Testis (tissue), 3 donors: ENCODE measurements around the gene OLA1. TPM values are rescaled to one million over a fixed set of nuclear protein-coding genes. Genes with fewer than 3 reads are reported as not detected.

Source experiments
- DNase-seq: peaks from one replicate; pipeline ENCODE4 v3.0.0-alpha.2; 2019
- H3K27ac ChIP-seq, 2 donors: fragments of 200-600 bp; sonication (generic); one replicate each; pipeline ENCODE4 v1.5.1; 2019
- H3K27me3 ChIP-seq: fragments of 200-600 bp; sonication (generic); one replicate; pipeline ENCODE4 v1.5.1; 2019
- H3K36me3 ChIP-seq: fragments of 200-600 bp; sonication (generic); one replicate; pipeline ENCODE4 v1.5.1; 2017; ENCODE audit warnings: low read depth; ENCODE audit errors: missing control alignments
- H3K4me1 ChIP-seq: fragments of 200-600 bp; sonication (generic); one replicate; pipeline ENCODE4 v1.5.1; 2019
- H3K4me3 ChIP-seq, 2 donors: fragments of 200-600 bp; sonication (generic); one replicate each; pipeline ENCODE4 v1.5.1; 2017 to 2019
- H3K9me3 ChIP-seq: fragments of 200-600 bp; sonication (generic); one replicate; pipeline ENCODE4 v1.5.1; 2017
- POLR2A ChIP-seq: fragments of 450-650 bp; IDR thresholded peaks from one replicate; pipeline ENCODE4 v1.6.1; 2017; ENCODE audit warnings: antibody characterized with exemption, mild to moderate bottlenecking, moderate library complexity
- WGBS, 2 donors: methylation state at CpG; one replicate each; pipeline ENCODE4 v1.1.5; 2018; 5-methylcytosine and 5-hydroxymethylcytosine counted together
- intact Hi-C: fragments of 100-400 bp; cut with DNase I; formaldehyde crosslinking; loops from one replicate; pipeline ENCODE4 v1.15.1; 2023; ENCODE audit warnings: low total_unique reads
- polyA plus RNA-seq: library from polyadenylated mRNA; stranded (reverse); fragments of 350-450 nt; fragmentation: Illumina TruSeq; extraction: RNeasy Lipid Tissue Mini Kit (QIAGEN cat#74804); gene quantifications from one replicate; pipeline ENCODE4 v1.2.3, GENCODE V29; 2014; ENCODE audit warnings: low read depth, low replicate concordance; ENCODE audit not compliant: insufficient read depth
- total RNA-seq, 2 donors: library from RNA; depleted of rRNA; stranded (reverse); fragments of >200 nt; gene quantifications; one replicate each; pipeline ENCODE4 v1.2.3, GENCODE V29; 2016
- TF ChIP-seq, protein P1 (sequence below), 3 experiments: fragments of 450-650 bp in 2 of 3; fragments of 200-600 bp in 1 of 3; sonication (generic) in 1 of 3; IDR thresholded peaks; one replicate each; pipeline ENCODE4 v1.5.1; 2016 to 2019; ENCODE audit warnings: antibody characterized with exemption in 3 of 3, mild to moderate bottlenecking in 2 of 3, moderate library complexity in 1 of 3

The OLA1 gene
- total and polyA plus RNA-seq, 3 donors from 2014 or later = 58.0 to 118 (median 63.6) TPM

DNA sequence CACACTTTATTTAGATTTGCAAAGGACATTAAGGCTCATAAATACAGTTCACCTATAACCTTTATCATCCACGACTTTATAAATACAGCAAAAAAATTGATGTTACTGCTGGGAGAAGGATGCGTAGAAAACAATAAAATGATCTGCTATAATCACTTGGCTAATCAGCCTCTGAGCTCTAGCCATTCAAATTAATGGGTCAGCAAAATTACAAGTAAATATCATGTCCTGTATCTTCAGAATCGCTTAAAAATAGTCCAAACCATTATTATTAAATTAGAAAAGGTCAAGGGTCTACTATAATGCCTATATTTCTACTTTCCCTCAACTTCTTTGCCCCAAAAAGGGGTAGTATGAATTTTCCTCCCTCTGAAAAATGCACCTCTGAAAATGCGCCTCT, 40.3 kb downstream of the OLA1 start:
- no peak overlapping the region for H3K27ac ChIP-seq
- H3K4me1 ChIP-seq = no peaks in the 10 kb centered on the region
- TF ChIP-seq, protein P1, sequence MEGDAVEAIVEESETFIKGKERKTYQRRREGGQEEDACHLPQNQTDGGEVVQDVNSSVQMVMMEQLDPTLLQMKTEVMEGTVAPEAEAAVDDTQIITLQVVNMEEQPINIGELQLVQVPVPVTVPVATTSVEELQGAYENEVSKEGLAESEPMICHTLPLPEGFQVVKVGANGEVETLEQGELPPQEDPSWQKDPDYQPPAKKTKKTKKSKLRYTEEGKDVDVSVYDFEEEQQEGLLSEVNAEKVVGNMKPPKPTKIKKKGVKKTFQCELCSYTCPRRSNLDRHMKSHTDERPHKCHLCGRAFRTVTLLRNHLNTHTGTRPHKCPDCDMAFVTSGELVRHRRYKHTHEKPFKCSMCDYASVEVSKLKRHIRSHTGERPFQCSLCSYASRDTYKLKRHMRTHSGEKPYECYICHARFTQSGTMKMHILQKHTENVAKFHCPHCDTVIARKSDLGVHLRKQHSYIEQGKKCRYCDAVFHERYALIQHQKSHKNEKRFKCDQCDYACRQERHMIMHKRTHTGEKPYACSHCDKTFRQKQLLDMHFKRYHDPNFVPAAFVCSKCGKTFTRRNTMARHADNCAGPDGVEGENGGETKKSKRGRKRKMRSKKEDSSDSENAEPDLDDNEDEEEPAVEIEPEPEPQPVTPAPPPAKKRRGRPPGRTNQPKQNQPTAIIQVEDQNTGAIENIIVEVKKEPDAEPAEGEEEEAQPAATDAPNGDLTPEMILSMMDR (IDR thresholded peaks at IDR 0.05) = no peak
- TF ChIP-seq POLR2A = no peak
- intact Hi-C loops = no loop called here
- WGBS, 2 donors = 62 to 94% methylated on average over 4 of the region's 4 CpGs
- H3K4me3 ChIP-seq = no peak overlapping the region
- H3K9me3 ChIP-seq = no peaks in the 10 kb centered on the region
- H3K36me3 ChIP-seq = no peaks in the 10 kb centered on the region
- no peaks in the 10 kb centered on the region for H3K27me3 ChIP-seq
- no peak for DNase-seq

DNA sequence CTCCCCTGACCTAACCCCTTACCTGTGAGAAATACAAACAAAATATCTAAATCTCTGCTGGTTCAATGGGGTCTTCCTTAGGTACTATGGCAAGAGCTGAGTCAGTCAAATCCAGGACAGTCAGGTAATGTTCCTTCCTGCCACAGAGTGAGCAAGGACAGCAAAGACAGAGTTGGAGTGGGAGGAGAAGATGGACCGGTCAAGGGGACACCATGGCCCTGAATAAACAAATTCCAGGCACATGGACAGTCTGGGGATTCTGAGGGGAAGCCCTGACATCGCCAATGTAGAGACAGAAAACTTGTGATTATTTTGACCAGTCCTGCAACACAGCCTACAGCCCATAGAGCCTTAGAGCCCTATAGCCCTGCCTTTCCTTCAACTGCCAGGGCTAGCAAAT, 42.8 kb downstream of the OLA1 start:
- no peaks in the 10 kb centered on the region for H3K4me1 ChIP-seq
- DNase-seq = no peak
- no peak overlapping the region for H3K27ac ChIP-seq
- intact Hi-C loops = no loop called here
- WGBS, 2 donors = 74 to 82% methylated on average over 2 of the region's 2 CpGs
- H3K27me3 ChIP-seq = no peaks in the 10 kb centered on the region
- H3K9me3 ChIP-seq = no peaks in the 10 kb centered on the region
- H3K4me3 ChIP-seq = no peak overlapping the region
- no peaks in the 10 kb centered on the region for H3K36me3 ChIP-seq
- no peak for TF ChIP-seq POLR2A
- TF ChIP-seq, protein P1 (IDR thresholded peaks at IDR 0.05) = no peak

DNA sequence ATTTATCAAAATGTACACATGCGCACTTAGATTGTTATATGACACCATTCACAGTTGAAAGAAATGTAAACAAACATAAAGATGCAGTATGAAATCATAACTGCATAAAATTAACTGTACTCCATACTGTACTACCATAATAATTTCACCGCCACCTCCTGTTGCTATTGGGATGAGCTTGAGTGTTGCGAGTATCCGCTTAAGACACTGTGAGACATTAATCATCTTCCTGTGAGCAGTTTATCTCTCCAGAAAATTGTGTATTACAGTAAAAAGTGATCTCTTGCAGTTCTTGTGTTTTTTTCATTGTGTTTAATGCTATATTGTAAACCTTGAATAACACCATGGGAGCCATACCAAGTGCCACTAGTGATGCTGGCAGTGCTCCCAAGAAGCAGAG, 46.1 kb downstream of the OLA1 start:
- DNase-seq = no peak
- Histone ChIP-seq H3K27me3 (no peaks in the 10 kb centered on the region), H3K9me3 (no peaks in the 10 kb centered on the region), H3K4me3 (no peak overlapping the region), H3K4me1 (no peaks in the 10 kb centered on the region), H3K27ac (no peak overlapping the region), H3K36me3 (no peaks in the 10 kb centered on the region)
- WGBS, 2 donors = 94 to 99% methylated on average over 4 of the region's 4 CpGs
- intact Hi-C loops = no loop called here
- TF ChIP-seq, protein P1 (IDR thresholded peaks at IDR 0.05) = no peak
- TF ChIP-seq POLR2A = no peak

DNA sequence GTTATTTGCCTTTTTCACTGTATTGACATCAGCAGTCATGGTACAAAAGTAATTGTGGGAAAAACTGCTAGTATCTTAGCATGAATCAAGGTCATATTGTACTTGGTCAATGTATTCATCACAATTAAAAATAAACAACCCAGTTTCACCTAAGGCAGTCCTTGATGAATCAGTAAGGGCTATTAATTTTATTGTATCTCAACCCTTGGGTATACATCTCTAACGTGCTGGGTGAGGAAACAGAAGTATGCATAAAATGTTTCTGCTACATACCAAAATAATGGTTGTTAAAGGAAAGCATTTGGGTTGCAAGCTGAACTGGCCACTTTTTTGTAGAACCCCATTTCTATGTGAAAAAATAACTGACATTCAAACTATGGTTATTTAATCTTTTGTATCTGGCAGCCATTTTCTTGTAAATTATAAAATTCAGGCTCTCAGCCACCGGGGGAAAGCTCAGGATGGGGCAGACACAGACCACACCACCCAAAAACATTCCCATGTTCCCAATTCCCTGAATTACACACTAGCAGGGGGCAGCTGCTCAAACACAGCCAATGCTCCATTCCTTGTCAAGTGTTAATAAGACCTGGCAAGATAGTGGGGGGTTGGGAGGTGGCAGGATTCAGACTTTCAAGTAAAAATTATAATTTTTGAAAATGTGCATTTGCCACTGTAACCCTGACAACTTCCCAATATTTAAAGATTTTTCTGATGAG, 49.3 kb downstream of the OLA1 start:
- intact Hi-C loops = no loop called here
- TF ChIP-seq, protein P1 (IDR thresholded peaks at IDR 0.05) = no peak
- no peak for TF ChIP-seq POLR2A
- no peaks in the 10 kb centered on the region for H3K4me1 ChIP-seq
- H3K36me3 ChIP-seq = no peaks in the 10 kb centered on the region
- no peak overlapping the region for H3K4me3 ChIP-seq
- no peaks in the 10 kb centered on the region for H3K27me3 ChIP-seq
- no peak for DNase-seq
- H3K27ac ChIP-seq = no peak overlapping the region
- no peaks in the 10 kb centered on the region for H3K9me3 ChIP-seq
- WGBS, 2 donors = 87% methylated on average over 2 of the region's 2 CpGs

DNA sequence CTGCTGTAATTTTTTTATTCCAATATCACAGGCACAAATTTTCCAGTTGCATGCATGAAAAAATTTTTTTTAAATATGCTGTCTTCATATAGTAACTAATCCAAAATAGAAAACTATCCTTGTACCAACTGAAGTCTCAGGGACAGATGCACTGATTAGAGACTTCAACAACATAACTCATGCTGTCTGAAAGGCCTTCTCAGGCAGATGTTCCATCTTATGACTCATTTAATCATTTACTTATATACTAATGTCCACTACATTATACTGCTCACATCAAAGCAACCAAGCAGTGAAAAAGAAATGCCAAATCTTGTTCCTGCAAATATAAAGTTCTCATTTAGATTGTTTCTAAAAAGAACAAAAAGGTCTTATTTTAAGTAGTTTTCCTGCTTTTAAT, 53.1 kb downstream of the OLA1 start:
- TF ChIP-seq, protein P1 (IDR thresholded peaks at IDR 0.05) = no peak
- no peak for TF ChIP-seq POLR2A
- no peak for DNase-seq
- Histone ChIP-seq H3K27me3 (no peaks in the 10 kb centered on the region), H3K4me1 (no peaks in the 10 kb centered on the region), H3K27ac (no peak overlapping the region), H3K4me3 (no peak overlapping the region), H3K36me3 (no peaks in the 10 kb centered on the region), H3K9me3 (no peaks in the 10 kb centered on the region)
- intact Hi-C loops = no loop called here
